IMR-90 (cell line): ENCODE measurements around the gene SHLD1. TPM values are rescaled to one million over a fixed set of nuclear protein-coding genes. Genes with fewer than 3 reads are reported as not detected.

Experiments used
- ATAC-seq: fragments of 200-7000 bp; cut with Tn5 transposase; 2 replicates; pipeline ENCODE4 v1.9.1; 2020; ENCODE audit warnings: low read depth, mild to moderate bottlenecking, moderate library complexity
- BruUV-seq: library from RNA; stranded (reverse); fragments of 400-500 nt; replicated peaks from 2 replicates; lab custom pipeline; 2021; lab: Mats Ljungman, UMichigan
- CTCF ChIA-PET: fragments of 300-600 bp; formaldehyde crosslinking; extraction: SDS; loops from one replicate; lab custom pipeline; 2021; ENCODE audit warnings: antibody characterized with exemption; lab: Yijun Ruan, JAX
- POLR2A ChIA-PET: fragments of 300-600 bp; sonication (Branson Sonifier 250); formaldehyde crosslinking; loops from one replicate; lab custom pipeline; 2022; ENCODE audit warnings: antibody characterized with exemption; ENCODE audit not compliant: unreplicated experiment; lab: Charles Lee
- DNase-seq: peaks from one replicate; pipeline ENCODE4 v3.0.0; 2013
- H2AFZ ChIP-seq: replicated peaks from 2 replicates; pipeline ENCODE3; 2013; ENCODE audit warnings: low read length, mild to moderate bottlenecking; ENCODE audit not compliant: poor library complexity
- H2AK5ac ChIP-seq: 2 replicates; pipeline ENCODE4 v1.6.1; 2013; ENCODE audit warnings: low read depth, low read length, inconsistent platforms
- H2AK9ac ChIP-seq: replicated peaks from 2 replicates; pipeline ENCODE3; 2013; ENCODE audit warnings: mild to moderate bottlenecking, low read depth, low read length, moderate library complexity; ENCODE audit not compliant: poor library complexity
- H2BK120ac ChIP-seq: 2 replicates; pipeline ENCODE4 v1.6.1; 2013; ENCODE audit warnings: low read depth, low read length, inconsistent platforms
- H2BK15ac ChIP-seq: 3 replicates; pipeline ENCODE4 v1.6.1; 2013; ENCODE audit warnings: low read depth, low read length, inconsistent platforms
- H2BK20ac ChIP-seq: 2 replicates; pipeline ENCODE4 v1.6.1; 2013; ENCODE audit warnings: low read depth, mild to moderate bottlenecking, inconsistent platforms, low read length, moderate library complexity
- H2BK5ac ChIP-seq: 2 replicates; pipeline ENCODE4 v1.6.1; 2013; ENCODE audit warnings: mild to moderate bottlenecking, low read depth, low read length, inconsistent platforms; ENCODE audit not compliant: poor library complexity, severe bottlenecking
- H3K14ac ChIP-seq: replicated peaks from 2 replicates; pipeline ENCODE4 v1.6.1; 2013; ENCODE audit warnings: low read depth, low read length, inconsistent platforms
- H3K18ac ChIP-seq: 2 replicates; pipeline ENCODE4 v1.6.1; 2013; ENCODE audit warnings: low read depth, low read length, control low read depth
- H3K23ac ChIP-seq: 2 replicates; pipeline ENCODE4 v1.6.1; 2013; ENCODE audit warnings: low read depth, low read length, inconsistent platforms
- H3K27ac ChIP-seq: 2 replicates; pipeline ENCODE4 v1.5.1; 2013; ENCODE audit warnings: mild to moderate bottlenecking, control low read depth, low read length; ENCODE audit not compliant: insufficient read depth
- H3K27me3 ChIP-seq: 2 replicates; pipeline ENCODE4 v1.6.1; 2013; ENCODE audit warnings: low read length; ENCODE audit not compliant: control insufficient read depth, insufficient read depth
- H3K36me3 ChIP-seq: 2 replicates; pipeline ENCODE4 v1.6.1; 2013; ENCODE audit warnings: low read length, mixed read lengths; ENCODE audit not compliant: control insufficient read depth, insufficient read depth
- H3K4ac ChIP-seq: 2 replicates; pipeline ENCODE4 v1.6.1; 2013; ENCODE audit warnings: low read depth, low read length, inconsistent platforms
- H3K4me1 ChIP-seq: 2 replicates; pipeline ENCODE4 v1.6.1; 2013; ENCODE audit warnings: low read length, mixed read lengths; ENCODE audit not compliant: control insufficient read depth, insufficient read depth
- H3K4me2 ChIP-seq: 2 replicates; pipeline ENCODE4 v1.6.1; 2013; ENCODE audit warnings: low read depth, mild to moderate bottlenecking, control low read depth, low read length, moderate library complexity
- H3K4me3 ChIP-seq: 2 replicates; pipeline ENCODE4 v1.5.1; 2013; ENCODE audit warnings: low read depth, mild to moderate bottlenecking, control low read depth, low read length, moderate library complexity; ENCODE audit not compliant: insufficient read depth
- H3K56ac ChIP-seq: 2 replicates; pipeline ENCODE4 v1.6.1; 2013; ENCODE audit warnings: low read length, inconsistent platforms; ENCODE audit not compliant: insufficient read depth; ENCODE audit errors: extremely low read depth
- H3K79me1 ChIP-seq, 2 experiments: 2 replicates each; pipeline ENCODE4 v1.6.1; 2013; ENCODE audit warnings: low read length in 2 of 2, inconsistent platforms in 1 of 2, low read depth in 1 of 2
- H3K9ac ChIP-seq: 2 replicates; pipeline ENCODE4 v1.6.1; 2013; ENCODE audit warnings: low read depth, low read length, control low read depth
- H3K9me1 ChIP-seq: 2 replicates; pipeline ENCODE4 v1.6.1; 2013; ENCODE audit warnings: low read length, inconsistent platforms; ENCODE audit not compliant: insufficient read depth
- H3K9me3 ChIP-seq: 2 replicates; pipeline ENCODE4 v1.6.1; 2013; ENCODE audit warnings: low read length; ENCODE audit not compliant: control insufficient read depth, insufficient read depth
- H4K20me1 ChIP-seq: 2 replicates; pipeline ENCODE4 v1.6.1; 2013; ENCODE audit warnings: low read length, inconsistent platforms; ENCODE audit not compliant: insufficient read depth
- H4K5ac ChIP-seq: 2 replicates; pipeline ENCODE4 v1.6.1; 2013; ENCODE audit warnings: mild to moderate bottlenecking, low read depth, low read length, control low read depth
- H4K8ac ChIP-seq, 2 experiments: 2 replicates each; pipeline ENCODE4 v1.6.1; 2013; ENCODE audit warnings: low read depth in 2 of 2, low read length in 2 of 2, control low read depth in 1 of 2, inconsistent platforms in 1 of 2
- H4K91ac ChIP-seq: 2 replicates; pipeline ENCODE4 v1.6.1; 2013; ENCODE audit warnings: low read depth, low read length, inconsistent platforms; ENCODE audit not compliant: insufficient read depth
- BHLHE40 ChIP-seq: fragments of 150-350 bp; IDR thresholded peaks from 2 replicates; pipeline ENCODE4 v1.6.1; 2016; ENCODE audit warnings: mild to moderate bottlenecking, low read depth, low read length
- POLR2A ChIP-seq: IDR thresholded peaks from 2 replicates; pipeline ENCODE4 v1.6.1; 2012; ENCODE audit warnings: mild to moderate bottlenecking, low read depth, low read length
- RAD21 ChIP-seq: IDR thresholded peaks from 2 replicates; pipeline ENCODE4 v1.6.1; 2012; ENCODE audit warnings: low read length, improper control_type of control experiment
- WGBS, 2 experiments: methylation state at CpG; one replicate each; pipeline versions ENCODE4 v1.1.5 to v1.1.7; 2013; ENCODE audit warnings: missing lambda C conversion rate in 2 of 2; ENCODE audit not compliant: insufficient read length in 1 of 2; ENCODE audit errors: extremely low coverage in 2 of 2; 5-methylcytosine and 5-hydroxymethylcytosine counted together
- dilution Hi-C: fragments of 300-500 bp; cut with HindIII; formaldehyde crosslinking; loops from one replicate; pipeline ENCODE4 v1.14.3; 2018; ENCODE audit warnings: low sequenced_read_pairs; ENCODE audit not compliant: unreplicated experiment
- in situ Hi-C: fragments of 300-500 bp; cut with MboI; formaldehyde crosslinking; loops from 3 replicates; pipeline ENCODE4 v1.14.3; 2019; ENCODE audit warnings: low sequenced_read_pairs, inconsistent platforms, mixed read lengths
- intact Hi-C: fragments of 100-400 bp; cut with micrococcal nuclease; formaldehyde crosslinking; loops from 2 replicates; pipeline ENCODE4 v1.10.0; 2022
- polyA plus RNA-seq, 3 experiments: library from polyadenylated mRNA; depleted of rRNA; stranded (reverse); fragments of >200 nt; gene quantifications; 2 replicates each; pipeline ENCODE4 v1.2.3, GENCODE V29; 2012; ENCODE audit warnings: low replicate concordance in 1 of 3
- total RNA-seq: library from RNA; depleted of rRNA; stranded (reverse); fragments of >200 nt; gene quantifications from 2 replicates; pipeline ENCODE4 v1.2.3, GENCODE V29; 2012

Gene SHLD1
- total and polyA plus RNA-seq, 2 of the 4 experiments (the other 2 are of a cell fraction), result 2.6 to 3.0 TPM

GRCh38 chr20:5844063-5844681 is 94.0 kb downstream of the SHLD1 start:
- H3K27ac ChIP-seq, result no peak overlapping the region
- H3K14ac ChIP-seq, result no peak overlapping the region
- no peak overlapping the region for H3K9ac ChIP-seq
- no peak overlapping the region for H2AK9ac ChIP-seq
- WGBS, 2 experiments, result no CpG with 5 or more reads among the region's 2 CpGs
- intact Hi-C loops (no loop called here), dilution Hi-C loops (no loop called here), in situ Hi-C loops (no loop called here)
- H2BK15ac ChIP-seq, result no peak overlapping the region
- TF ChIP-seq RAD21, result no peak
- TF ChIP-seq BHLHE40, result no peak
- no peak for TF ChIP-seq POLR2A
- H2AK5ac ChIP-seq, result no peak overlapping the region
- H3K36me3 ChIP-seq, result no peaks in the 10 kb centered on the region
- ChIA-PET POLR2A (no interaction called here), CTCF (no interaction called here)
- peaks cover 2% of the 10 kb centered on the region; the same call in 1 of the 2 replicates for H3K27me3 ChIP-seq
- no peaks in the 10 kb centered on the region for H3K9me3 ChIP-seq
- no peak overlapping the region for H4K8ac ChIP-seq
- H3K79me1 ChIP-seq, result no peaks in the 10 kb centered on the region
- no peak overlapping the region for H3K4ac ChIP-seq
- no peak overlapping the region for H3K56ac ChIP-seq
- no peak overlapping the region for H2BK5ac ChIP-seq
- no peaks in the 10 kb centered on the region for H3K9me1 ChIP-seq
- peaks cover 4% of the 10 kb centered on the region; the same call in 1 of the 2 replicates for H3K4me1 ChIP-seq
- no TSS peak for BruUV-seq
- ATAC-seq (no peak; the same call in 1 of the 2 replicates), DNase-seq (peak; percentile 28)
- H3K23ac ChIP-seq, result no peak overlapping the region
- H2BK120ac ChIP-seq, result no peak overlapping the region
- H4K5ac ChIP-seq, result no peak overlapping the region
- H3K4me2 ChIP-seq, result no peak overlapping the region
- H3K18ac ChIP-seq, result no peak overlapping the region
- H2BK20ac ChIP-seq, result no peak overlapping the region
- H2AFZ ChIP-seq, result no peak overlapping the region
- H3K4me3 ChIP-seq, result no peak overlapping the region
- H4K20me1 ChIP-seq, result no peaks in the 10 kb centered on the region
- H4K91ac ChIP-seq, result no peak overlapping the region
